LNCAP (cell line): Measurements from ENCODE around the gene KRABD2.

Experiments
- TF ChIP-seq, protein P1 (sequence below): fragments of 450-650 bp; IDR thresholded peaks from 2 replicates; pipeline ENCODE4 v1.5.1; 2017; ENCODE audit warnings: mild to moderate bottlenecking

The KRABD2 gene

DNA sequence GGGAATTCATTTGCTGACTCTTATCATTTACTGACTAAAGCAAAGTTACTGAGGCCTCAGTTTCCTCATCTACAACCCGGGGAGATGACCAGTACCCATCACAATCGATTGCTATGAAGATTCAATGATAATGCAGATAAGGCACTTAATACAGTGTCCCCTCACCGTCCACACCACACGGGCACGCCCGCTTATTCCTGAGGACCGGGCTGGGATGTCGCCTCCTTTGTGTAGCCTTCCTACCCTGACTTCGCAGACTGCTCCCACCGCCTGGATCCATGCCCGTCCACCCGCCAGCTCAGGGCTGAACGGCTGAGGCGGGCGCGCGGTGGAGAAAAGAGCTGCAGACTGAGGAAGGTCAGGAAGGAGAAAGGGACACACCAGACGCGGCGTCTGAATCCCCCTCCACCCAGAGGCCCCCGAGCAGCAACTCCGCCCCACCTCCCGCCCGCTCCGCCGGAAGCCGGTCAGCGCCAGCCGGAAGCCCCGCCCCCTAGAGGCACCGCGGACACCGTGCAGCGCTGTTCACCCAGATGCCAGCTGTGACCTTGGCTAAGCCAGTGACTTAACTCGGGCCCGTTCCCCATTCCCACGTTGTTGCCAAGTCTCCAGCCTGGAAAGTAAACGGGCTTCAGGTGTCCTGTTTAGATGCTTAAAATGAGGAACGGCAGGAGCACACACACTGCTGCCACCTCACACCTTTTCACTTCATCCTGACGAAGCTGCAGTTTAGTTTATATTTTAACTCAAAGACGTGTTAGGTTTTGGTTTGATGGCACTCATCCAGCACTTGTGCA is at the start of gene KRABD2:
KRABD2 (minus strand) TSS at position 434 of the 797 bp plus-strand sequence.
- TF ChIP-seq, protein P1, sequence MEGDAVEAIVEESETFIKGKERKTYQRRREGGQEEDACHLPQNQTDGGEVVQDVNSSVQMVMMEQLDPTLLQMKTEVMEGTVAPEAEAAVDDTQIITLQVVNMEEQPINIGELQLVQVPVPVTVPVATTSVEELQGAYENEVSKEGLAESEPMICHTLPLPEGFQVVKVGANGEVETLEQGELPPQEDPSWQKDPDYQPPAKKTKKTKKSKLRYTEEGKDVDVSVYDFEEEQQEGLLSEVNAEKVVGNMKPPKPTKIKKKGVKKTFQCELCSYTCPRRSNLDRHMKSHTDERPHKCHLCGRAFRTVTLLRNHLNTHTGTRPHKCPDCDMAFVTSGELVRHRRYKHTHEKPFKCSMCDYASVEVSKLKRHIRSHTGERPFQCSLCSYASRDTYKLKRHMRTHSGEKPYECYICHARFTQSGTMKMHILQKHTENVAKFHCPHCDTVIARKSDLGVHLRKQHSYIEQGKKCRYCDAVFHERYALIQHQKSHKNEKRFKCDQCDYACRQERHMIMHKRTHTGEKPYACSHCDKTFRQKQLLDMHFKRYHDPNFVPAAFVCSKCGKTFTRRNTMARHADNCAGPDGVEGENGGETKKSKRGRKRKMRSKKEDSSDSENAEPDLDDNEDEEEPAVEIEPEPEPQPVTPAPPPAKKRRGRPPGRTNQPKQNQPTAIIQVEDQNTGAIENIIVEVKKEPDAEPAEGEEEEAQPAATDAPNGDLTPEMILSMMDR: peak; percentile 40; the same call in 1 of the 2 replicates

- TF ChIP-seq, protein P1: no peak
Observed at GRCh38 chr17:8421571-8421970, 45.1 kb upstream of the KRABD2 start.

GRCh38 chr17:8420041-8420934 is 43.8 kb upstream of the KRABD2 start:
- TF ChIP-seq, protein P1: no peak

DNA sequence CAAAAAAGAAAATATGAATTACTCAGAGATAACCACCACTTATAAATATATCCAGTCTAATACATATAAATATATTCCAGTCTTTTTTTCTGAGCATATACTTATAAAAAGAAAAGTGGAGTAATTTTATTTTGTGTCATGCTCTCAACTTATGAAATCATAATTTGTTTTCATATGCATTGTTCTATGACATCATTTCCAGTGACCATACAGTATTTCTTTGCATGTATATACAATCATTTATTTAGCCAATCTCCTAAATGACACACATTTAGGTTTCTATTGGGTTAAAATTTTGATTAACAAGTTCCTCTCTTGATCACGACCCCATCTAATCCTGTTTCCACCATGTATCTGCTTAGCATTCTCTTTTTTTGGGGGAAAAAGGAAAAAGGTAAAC is 42.8 kb upstream of the KRABD2 start:
- TF ChIP-seq, protein P1: no peak

DNA sequence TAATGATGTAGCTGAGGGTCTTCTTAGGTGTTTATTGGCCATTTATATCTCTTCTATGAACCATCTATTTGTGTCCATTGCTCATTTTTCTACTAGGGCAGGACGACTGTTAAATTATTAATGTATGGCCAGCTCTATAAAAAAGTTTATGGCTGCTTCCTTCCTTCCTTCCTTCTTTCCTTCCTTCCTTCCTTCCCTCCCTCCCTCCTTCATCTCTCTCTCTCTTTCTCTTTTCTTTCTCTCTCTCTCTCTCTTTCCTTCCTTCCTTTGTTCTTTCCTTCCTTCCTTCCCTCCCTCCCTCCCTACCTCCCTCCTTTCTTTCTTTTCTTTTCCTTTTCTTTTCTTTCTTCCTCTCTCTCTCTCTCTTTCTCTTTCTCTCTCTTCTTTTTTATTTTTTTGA is 42.0 kb upstream of the KRABD2 start:
- TF ChIP-seq, protein P1: no peak

DNA sequence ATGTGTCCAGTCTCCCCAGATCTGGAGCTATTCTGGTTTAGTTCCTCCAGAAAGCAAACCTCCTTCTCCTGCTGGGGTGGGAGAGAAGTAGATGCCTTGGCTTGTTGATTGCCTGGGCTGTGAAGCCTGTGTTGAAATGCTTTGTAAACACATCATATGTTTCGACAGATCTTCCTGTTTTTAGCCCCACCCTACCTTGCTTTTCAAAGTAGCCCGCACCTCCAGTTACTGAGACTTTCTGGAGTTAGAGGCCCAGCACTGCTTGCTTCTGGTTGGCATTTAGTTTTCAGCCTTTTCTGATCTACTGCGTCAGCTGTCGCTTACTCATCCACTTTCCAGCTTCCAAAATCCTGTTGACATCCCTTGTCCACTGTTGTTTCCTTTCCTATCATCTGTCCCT is 41.3 kb upstream of the KRABD2 start:
- TF ChIP-seq, protein P1: no peak

DNA sequence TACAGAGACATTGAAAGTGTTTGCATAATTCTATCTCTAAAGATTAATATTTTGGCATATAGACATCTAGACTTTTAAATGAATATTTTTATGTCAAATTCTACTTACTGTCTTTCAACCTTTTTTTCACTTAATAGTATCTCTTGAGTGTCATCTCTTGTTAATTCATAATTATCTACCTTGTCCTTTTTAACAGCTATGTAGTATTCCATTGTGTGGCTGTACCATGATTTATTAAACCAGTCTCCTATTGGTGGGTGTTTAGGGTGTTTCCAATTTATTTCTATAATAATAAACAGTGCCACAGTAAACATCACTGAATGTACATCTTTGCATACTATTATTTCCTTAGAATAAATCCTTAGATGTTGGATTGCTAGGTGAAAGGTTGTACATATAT is 37.4 kb upstream of the KRABD2 start:
- TF ChIP-seq, protein P1: no peak
